Caki2 (cell line): ENCODE results near the gene NLGN4X. TPM values are rescaled to one million over a fixed set of nuclear protein-coding genes. Genes with fewer than 3 reads are reported as not detected.

ENCODE experiments used
- DNase-seq: peaks from one replicate; pipeline ENCODE4 v3.0.0-alpha.2; 2015; ENCODE audit warnings: low read depth
- in situ Hi-C: cut with HindIII; loops from 2 replicates; pipeline ENCODE4 v1.10.0; 2016; ENCODE audit warnings: low sequenced_read_pairs, low pct_unique_long_range_greater_than_20kb, mixed read lengths
- total RNA-seq: library from RNA; depleted of rRNA; stranded (reverse); fragments of >200 nt; shearing (Covaris generic); gene quantifications from 2 replicates; pipeline ENCODE4 v1.2.3, GENCODE V29; 2014; ENCODE audit warnings: low replicate concordance

NLGN4X gene
- total RNA-seq, 1 experiment from 2014 or later: 12.5 TPM

DNA sequence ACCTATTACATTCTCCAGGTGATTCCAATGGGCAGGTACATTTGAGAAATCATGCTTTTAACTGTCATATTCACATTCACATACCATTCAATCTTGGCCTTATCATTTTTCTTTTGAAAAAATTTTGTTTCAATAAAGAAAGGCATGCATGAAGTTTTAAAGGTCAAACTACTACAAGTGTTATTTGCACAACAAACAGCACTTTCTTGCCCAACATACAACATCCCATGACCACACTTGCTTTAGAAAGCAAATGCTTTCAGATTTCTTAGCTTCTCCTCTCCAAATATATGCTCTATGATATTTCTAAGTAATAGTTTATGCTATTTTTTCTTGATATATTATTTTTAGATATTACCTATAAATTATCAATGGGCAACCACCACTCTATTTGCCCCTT, 58.2 kb downstream of the NLGN4X start:
- in situ Hi-C loops: no loop called here

DNA sequence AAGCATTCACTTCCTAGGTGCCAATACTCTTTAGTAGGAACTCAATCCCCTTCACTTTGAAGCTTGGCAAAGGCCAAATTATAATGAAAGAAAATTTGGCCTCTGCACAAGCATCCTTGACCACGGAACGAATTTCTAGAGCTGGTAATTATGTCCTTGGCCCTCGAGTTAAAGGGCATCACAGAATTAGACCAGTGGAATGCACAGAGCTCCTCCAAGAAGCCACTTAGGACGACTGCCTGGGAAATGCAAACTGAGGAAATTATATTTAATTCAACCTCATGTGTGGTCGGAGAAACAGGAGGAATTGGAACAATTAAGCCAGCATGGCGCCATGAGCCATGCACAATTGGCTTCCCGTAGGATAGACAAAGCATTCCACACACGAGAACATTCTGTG, 59.3 kb downstream of the NLGN4X start:
- no peak for DNase-seq
- in situ Hi-C loops: no loop called here

More for the DNA sequence above, 58.2 kb downstream of the NLGN4X start:
- no peak for DNase-seq

DNA sequence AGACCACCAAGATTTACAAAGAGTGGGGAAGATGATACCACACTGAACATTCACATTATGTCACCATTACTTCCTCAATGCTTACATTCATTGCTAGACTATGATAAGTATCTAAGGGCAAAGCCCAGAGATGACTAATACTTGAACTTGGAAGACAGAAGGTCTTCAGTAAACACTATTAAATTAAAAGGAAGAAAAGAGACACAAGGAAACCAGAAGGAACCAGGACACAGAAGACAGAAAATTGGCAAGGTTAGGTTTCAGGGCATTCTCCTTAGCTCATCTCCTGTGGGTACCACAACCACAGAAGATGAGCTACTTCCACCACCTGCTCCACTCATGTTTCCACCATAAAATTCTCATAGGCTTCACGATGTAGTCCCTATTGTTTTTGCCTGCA, 64.9 kb downstream of the NLGN4X start:
- in situ Hi-C loops: no loop called here

DNA sequence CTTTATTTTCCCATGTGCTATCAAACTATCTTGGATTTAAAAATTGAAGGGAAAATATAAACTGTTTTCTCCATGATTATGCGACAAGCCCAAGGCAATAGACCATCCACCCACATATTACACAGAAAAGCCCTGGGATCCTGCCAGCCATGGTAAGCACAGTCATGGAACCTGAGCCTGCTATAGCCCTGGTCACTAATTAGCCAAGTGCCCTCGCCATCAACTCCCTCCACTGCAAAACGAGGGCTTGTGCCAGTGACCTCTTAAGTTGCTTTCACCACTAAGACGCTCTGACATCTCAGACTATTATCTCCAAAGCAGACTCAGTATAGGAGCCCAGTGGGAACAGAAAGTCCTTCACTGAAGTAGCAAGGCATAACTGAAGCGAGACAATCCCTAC, 69.2 kb downstream of the NLGN4X start:
- in situ Hi-C loops: no loop called here
- DNase-seq: peak; percentile 64

More for the DNA sequence above, 64.9 kb downstream of the NLGN4X start:
- peak; percentile 63 for DNase-seq

DNA sequence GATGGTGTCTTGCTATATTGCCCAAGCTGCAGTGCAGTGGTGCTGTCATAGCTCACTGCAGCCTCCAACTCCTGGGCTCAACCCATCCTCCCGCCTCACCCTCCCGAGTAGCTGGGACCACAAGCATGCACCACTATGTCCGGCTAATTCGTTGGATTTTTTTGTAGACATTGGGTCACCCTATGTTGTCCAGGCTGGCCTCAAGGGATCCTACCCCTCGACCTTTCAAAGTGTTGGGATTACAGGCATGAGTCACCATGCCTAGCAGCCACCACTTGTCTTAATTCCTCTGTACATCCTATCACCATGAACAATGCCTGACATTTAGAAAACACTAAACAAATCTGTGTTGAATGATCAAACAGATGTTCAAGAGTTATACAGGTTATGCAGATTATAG, 76.7 kb downstream of the NLGN4X start:
- DNase-seq: no peak
- in situ Hi-C loops: no loop called here

DNA sequence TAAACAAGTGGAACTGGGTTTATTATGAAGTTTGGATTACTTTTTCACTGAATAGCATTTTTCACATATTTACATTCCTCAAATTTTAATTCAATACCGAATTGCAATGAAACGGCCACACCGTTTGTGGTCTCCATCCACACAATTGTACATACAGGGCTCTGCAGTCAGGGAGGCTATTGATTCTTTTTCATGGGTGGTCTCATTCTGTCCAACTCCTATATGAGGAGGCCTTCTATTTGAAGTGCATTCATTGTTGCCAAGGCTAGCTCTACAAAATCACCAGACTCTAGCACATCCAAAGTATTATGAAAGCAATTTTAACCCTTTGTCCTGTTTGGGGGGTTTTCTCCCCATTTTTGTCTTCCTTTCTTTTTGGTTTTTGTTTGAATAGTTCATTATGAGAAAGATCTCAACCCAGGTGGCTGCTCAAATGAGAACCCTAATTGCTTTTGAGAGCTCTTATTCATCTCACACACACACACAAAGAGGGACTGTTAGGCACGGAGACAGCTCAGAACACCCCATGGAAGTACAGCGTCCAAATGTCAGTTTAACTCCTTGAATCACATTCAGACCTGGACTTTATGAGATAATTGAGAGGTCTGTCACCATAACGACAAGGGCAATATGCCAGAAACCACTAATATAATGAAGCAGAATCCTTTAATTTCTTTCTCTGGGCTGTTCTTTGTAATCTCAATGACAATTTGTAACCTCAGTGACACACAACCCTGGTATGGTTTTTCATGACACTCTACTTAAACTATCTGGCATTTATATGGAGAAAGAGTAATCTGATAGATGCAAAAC, 79.4 kb downstream of the NLGN4X start:
- in situ Hi-C loops: no loop called here
- DNase-seq: no peak

DNA sequence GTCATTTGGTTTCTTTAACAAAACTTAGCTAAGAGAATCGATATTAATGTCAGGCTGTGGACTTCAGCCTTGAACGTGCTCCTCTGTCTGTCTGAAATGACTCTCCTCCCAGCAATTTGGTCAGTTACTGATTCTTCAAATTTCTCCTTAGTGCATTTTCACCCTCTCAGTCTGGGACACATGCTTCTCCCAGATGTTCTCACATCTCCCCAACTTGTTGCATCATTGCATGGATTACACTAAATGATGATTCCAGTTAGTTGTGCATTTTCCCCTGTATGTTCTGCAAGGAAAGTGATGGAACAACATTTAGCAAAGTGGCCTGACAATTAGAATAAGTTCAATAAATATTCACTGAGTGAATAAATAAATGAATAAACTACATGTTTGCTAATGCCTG, 94.4 kb downstream of the NLGN4X start:
- in situ Hi-C loops: no loop called here
- no peak for DNase-seq

DNA sequence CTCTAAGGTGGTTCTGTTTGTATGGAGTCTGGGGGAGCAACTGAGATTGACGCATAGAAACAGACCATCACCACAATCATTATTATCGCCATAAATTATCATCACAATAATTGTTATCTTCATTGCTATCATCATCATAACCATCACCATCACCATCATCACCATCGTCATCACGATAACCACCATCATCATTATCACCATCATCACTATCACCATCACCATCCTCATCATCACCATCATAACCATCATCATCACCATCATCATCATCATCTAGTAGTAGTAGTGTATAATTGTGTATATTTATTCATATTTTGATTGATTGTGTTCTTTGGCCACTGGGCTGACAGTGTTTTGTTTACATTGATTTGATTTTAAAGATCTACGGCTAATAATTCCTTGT, 95.7 kb downstream of the NLGN4X start:
- in situ Hi-C loops: no loop called here

DNA sequence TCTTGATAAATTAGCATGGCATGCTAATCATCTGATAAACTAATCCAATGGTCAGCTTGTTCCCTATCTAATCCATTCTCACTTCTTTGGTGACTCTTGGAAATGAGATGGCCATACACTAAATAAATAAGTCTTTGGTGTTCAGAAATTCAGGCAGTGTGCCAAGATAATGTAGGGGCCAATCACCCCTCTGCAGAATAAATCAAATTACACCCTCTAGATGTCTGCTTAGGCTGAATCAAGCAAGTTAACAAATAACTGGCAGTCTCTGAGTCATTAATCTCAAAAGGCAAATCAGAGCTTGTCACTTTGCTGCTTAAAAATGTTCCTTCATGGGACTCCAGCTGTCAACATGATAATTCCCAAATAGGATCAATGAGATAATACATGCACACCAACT, 97.4 kb downstream of the NLGN4X start:
- DNase-seq: peak; percentile 36
- in situ Hi-C loops: no loop called here

More for the DNA sequence above, 95.7 kb downstream of the NLGN4X start:
- no peak for DNase-seq

DNA sequence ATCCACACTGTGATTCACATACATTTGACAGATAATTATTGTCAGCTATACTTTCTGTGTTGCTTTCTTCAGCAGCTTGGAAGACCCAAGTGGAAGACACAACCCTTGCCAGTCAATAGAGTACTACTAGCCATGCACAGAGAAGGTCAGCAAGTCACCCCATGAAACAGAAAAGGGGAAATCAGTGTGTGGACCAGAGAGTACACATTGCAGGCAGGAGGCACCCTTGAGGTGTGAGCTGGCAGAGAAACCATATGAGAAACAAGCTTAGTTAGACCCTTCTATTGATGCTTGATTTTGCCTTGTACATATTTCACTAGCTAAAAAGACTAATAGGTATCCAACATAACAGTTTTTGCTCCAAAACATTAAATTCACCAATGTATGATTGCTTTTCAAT, 99.5 kb downstream of the NLGN4X start:
- DNase-seq: no peak

DNA sequence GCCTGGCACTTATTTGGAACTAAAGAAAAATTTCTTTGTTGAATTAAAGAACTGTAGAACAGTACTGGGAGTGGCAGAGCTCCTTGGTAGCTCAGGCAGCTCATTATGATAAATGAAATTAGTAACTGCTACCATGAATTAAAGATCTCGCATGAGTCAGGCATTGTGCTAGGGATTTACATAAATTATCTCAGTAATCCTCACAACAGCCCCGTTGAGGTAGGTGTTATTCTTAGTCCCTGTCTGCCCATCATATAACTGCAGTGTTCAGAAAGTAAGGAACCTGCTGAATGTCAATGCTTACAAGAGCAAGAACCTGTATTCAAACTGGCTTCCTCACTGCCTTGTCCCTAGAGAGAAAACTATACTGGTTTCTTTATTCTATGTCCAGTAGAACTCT, 108.3 kb downstream of the NLGN4X start:
- DNase-seq: no peak
- in situ Hi-C loops: no loop called here

More for the DNA sequence above, 99.5 kb downstream of the NLGN4X start:
- in situ Hi-C loops: no loop called here

DNA sequence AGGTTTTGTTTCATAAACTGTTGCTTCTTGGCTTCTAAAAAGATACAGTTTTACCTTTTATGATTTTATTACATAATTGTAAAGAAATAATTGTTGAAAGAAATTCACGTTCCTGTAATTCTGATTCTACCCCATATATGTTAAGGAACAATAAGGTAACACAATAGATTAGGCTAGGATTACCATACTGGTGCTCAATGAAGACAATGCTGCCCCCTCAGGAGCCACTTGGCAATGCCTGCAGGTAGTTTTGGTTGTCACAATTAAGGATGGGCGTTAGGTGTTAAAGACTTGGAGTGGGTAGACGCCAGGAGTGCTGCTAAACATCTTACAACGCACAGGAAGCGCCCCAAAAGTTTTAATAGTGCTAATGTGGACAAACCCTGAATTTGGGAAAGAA, 133.2 kb downstream of the NLGN4X start:
- in situ Hi-C loops: no loop called here
- DNase-seq: no peak

DNA sequence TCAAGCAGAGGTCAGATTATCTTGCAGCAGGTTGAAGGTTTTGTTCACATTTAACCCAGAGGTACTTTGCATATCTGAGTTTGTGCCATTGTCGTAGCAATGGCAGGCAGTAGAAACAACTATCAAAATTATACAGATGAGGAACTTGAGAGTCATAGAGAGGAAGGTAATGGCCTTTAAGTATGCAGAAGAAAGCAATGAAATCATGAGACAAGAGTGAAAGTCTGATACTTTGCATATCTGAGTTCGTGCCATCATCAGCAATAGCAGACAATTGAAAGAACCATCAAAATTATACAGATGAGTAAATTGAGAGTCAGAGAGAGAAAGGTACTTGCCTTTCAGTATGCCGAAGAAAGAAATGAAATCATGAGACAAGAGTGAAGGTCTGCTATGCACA, 154.1 kb downstream of the NLGN4X start:
- in situ Hi-C loops: no loop called here
- DNase-seq: no peak

DNA sequence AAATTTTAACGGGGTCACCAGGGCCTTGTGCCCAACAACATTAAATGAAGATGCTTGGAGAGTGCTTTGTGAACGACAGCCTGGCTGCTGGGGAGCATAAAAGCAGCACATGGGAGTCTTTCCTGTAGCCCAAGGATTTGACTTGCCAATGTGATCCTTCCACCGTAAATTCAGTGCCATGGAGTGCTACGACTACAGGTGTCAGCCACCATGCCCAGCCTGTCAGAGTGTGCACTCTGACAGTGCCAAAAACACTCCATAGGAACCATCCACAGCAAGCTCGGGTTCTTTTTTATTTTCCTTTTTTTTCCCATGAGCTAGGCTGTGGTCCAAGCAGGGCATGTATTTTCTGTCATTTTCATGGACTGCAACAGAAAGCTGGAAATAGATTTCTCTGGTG, 156.9 kb downstream of the NLGN4X start:
- no peak for DNase-seq
- in situ Hi-C loops: no loop called here

DNA sequence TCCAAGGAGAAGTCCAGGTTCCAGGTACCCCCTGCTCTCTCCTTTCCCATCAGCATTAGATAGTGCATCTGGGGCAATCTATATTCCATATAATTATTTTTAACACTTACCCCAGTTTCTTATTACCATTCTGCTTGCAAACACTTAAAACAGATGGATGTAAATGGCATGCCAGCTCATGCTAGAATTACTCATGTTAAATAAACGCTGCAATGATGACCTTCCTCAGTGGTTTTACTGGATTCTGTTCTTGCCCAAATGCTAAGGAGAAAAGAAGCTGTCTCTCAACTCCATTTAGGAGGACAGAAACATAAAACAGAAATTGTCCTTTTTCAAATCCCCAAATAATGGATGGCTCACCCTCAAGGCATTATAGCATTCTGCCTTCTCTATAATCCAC, 161.1 kb downstream of the NLGN4X start:
- no peak for DNase-seq
- in situ Hi-C loops: no loop called here

DNA sequence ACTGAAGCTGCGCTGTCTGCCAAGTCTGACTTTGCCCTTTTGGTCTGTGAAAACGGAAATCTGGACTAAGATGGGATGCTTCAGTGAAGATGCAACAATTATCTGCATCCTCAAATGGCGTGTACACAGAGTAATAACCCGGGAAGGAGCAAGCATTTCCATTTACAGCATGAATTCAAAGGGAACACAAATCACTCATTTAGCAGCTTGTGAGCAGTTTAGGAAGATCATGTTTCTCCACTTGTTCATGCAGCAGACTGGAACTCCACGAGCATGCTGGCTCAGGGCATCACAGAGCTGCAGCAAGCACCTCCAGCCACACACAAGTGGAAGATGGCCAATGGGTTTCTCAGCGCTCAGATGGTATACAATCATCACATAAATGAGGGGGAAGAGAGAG, 175.5 kb downstream of the NLGN4X start:
- in situ Hi-C loops: no loop called here
- DNase-seq: no peak

DNA sequence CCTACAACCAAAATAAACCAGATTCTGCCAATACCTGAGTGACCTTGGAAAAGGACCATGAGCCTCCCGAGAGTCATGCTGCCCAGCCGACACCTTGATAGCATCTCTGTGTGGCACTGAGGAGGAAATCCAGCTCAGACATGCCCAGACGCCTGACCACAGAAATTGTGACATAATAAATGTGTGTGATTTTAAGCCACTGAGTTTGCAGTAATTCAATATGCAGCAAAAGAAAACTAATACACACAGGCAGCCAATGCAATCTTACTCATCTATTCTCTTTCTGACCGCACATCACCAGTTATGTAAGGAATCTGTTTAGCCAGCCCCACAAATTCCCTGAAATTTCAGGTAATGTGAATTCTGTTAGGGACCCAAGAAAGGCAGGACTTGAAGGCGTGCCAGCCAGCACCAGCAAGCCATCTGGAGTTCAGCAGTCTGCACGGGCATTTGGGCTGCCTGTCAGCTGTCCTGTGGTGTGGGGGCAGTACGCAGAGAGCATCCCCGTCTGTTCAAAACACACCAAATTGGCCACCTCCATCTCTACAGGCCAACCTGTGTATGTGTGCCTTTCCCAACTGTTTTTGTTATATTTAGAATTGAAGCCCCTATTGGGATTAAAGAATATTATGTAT, 176.4 kb downstream of the NLGN4X start:
- in situ Hi-C loops: no loop called here
- peak; percentile 12 for DNase-seq

DNA sequence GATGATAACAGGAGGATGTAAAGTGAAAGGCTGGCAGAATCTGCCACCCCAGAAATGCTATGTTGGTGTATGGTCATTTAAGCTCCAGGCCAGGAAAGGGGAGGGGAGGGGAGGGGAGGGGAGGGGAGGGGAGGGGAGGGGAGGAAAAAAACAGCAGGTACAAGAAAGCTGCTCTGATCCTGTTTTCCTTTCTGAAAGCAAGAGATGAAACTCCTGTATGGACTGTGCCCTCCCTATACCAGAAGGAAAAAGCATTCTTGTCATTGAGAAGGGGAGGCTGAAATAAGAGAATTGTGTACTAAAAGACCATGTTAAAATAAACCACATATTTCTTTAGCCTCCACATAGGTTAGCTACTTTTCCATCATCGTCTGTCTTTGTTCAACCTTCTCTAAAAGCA, 179.5 kb downstream of the NLGN4X start:
- no peak for DNase-seq
- in situ Hi-C loops: no loop called here

DNA sequence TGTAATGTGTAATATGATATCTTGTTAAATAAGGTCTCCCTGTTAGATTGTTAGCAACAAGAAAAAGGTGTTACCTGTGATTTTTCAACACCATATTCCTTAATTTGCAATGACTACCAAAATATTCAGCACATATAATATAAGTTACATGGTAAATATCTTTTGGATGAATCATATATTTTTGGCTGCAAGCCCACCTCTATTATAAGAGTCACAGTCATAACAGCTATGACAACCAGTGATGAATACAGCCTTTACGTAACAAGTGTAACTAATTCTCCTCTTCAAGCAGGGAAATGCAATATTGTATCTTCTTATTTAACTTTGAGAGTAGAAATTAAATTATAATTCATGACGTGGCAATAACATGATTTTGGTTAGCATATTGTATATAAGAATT, 187.0 kb downstream of the NLGN4X start:
- DNase-seq: no peak
- in situ Hi-C loops: no loop called here

DNA sequence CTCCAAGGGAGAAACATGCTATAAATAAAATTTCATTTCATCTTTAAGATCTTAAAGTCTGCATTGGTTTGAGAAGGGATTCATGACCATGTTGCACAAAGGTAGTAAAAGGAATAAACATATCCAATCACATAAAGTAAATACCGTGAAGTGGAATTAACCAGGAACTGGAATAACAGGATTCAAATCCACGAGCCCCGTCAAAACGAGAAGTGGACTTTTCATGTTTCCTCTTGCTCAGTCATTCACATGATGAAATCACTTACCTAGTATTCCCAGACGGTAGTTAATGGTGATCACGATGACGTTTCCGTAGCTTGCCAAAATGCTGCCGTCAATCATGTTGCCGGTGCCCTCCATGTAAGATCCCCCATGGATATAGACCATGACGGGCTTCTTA, 199.7 kb downstream of the NLGN4X start:
- no peak for DNase-seq
- in situ Hi-C loops: no loop called here
